ENCODE results near the gene GPC6.
"Not testable (repeated sequence)": the region's sequence is repeated elsewhere in the genome, so short reads cannot be mapped to it uniquely, and the experiment has no call there.

The GPC6 gene

GRCh38 chr13:93226623-93227279, at the start of gene GPC6:
TSS of gene GPC6 (plus strand) at chr13:93226807.
- H3K27ac ChIP-seq (ENCODE audit: low read length) = no peak within 1 kb of the TSS
- no peak for DNase-seq (ENCODE audit: low read depth, low spot score)

GRCh38 chr13:93180356-93180969, 46.1 kb upstream of the GPC6 start:
- WGBS (ENCODE audit: insufficient coverage, insufficient read length) = no CpG with 5 or more reads among the region's 2 CpGs
- DNase-seq (ENCODE audit: low read depth, low spot score) = no peak
- H3K27me3 ChIP-seq (ENCODE audit: control insufficient read depth, insufficient read depth, low read length) = no peaks in the 10 kb centered on the region
- no peak overlapping the region for H3K27ac ChIP-seq (ENCODE audit: low read length)
- no peaks in the 10 kb centered on the region for H3K9me3 ChIP-seq (ENCODE audit: control insufficient read depth, insufficient read depth, low read length)
- H3K36me3 ChIP-seq (ENCODE audit: control insufficient read depth, insufficient read depth, low read length) = no peaks in the 10 kb centered on the region
- no peaks in the 10 kb centered on the region for H3K4me1 ChIP-seq (ENCODE audit: control insufficient read depth, insufficient read depth, low read length)
- H3K4me3 ChIP-seq (ENCODE audit: low read length) = no peak overlapping the region

More at GRCh38 chr13:93226623-93227279, at the start of gene GPC6:
- H3K36me3 ChIP-seq (ENCODE audit: control insufficient read depth, insufficient read depth, low read length) = no peaks in the 10 kb centered on the region
- WGBS (ENCODE audit: insufficient coverage, insufficient read length) = no CpG with 5 or more reads among the region's 31 CpGs
- H3K4me1 ChIP-seq (ENCODE audit: control insufficient read depth, insufficient read depth, low read length) = peaks cover 3% of the 10 kb centered on the region; the same call in 1 of the 2 replicates
- H3K4me3 ChIP-seq (ENCODE audit: low read length) = peak within 1 kb of the TSS; percentile 62
- H3K27me3 ChIP-seq (ENCODE audit: control insufficient read depth, insufficient read depth, low read length) = no peaks in the 10 kb centered on the region
- no peaks in the 10 kb centered on the region for H3K9me3 ChIP-seq (ENCODE audit: control insufficient read depth, insufficient read depth, low read length)

GRCh38 chr13:93182406-93182805, 44.2 kb upstream of the GPC6 start:
- Histone ChIP-seq H3K36me3 (ENCODE audit: control insufficient read depth, insufficient read depth, low read length) (no peaks in the 10 kb centered on the region), H3K27ac (ENCODE audit: low read length) (no peak overlapping the region), H3K4me1 (ENCODE audit: control insufficient read depth, insufficient read depth, low read length) (no peaks in the 10 kb centered on the region), H3K27me3 (ENCODE audit: control insufficient read depth, insufficient read depth, low read length) (no peaks in the 10 kb centered on the region), H3K4me3 (ENCODE audit: low read length) (no peak overlapping the region), H3K9me3 (ENCODE audit: control insufficient read depth, insufficient read depth, low read length) (no peaks in the 10 kb centered on the region)
- no peak for DNase-seq (ENCODE audit: low read depth, low spot score)
- no CpG with 5 or more reads among the region's 3 CpGs for WGBS (ENCODE audit: insufficient coverage, insufficient read length)

GRCh38 chr13:93183302-93183701, 43.3 kb upstream of the GPC6 start:
- Histone ChIP-seq H3K27me3 (ENCODE audit: control insufficient read depth, insufficient read depth, low read length) (no peaks in the 10 kb centered on the region), H3K9me3 (ENCODE audit: control insufficient read depth, insufficient read depth, low read length) (no peaks in the 10 kb centered on the region), H3K4me1 (ENCODE audit: control insufficient read depth, insufficient read depth, low read length) (no peaks in the 10 kb centered on the region), H3K4me3 (ENCODE audit: low read length) (no peak overlapping the region), H3K27ac (ENCODE audit: low read length) (no peak overlapping the region), H3K36me3 (ENCODE audit: control insufficient read depth, insufficient read depth, low read length) (no peaks in the 10 kb centered on the region)
- no CpG with 5 or more reads among the region's 1 CpG for WGBS (ENCODE audit: insufficient coverage, insufficient read length)
- peak; percentile 27 for DNase-seq (ENCODE audit: low read depth, low spot score)

- H3K27me3 ChIP-seq (ENCODE audit: control insufficient read depth, insufficient read depth, low read length) = no peaks in the 10 kb centered on the region
- H3K4me1 ChIP-seq (ENCODE audit: control insufficient read depth, insufficient read depth, low read length) = no peaks in the 10 kb centered on the region
- no peak for DNase-seq (ENCODE audit: low read depth, low spot score)
- no peak overlapping the region for H3K27ac ChIP-seq (ENCODE audit: low read length)
- no peaks in the 10 kb centered on the region for H3K36me3 ChIP-seq (ENCODE audit: control insufficient read depth, insufficient read depth, low read length)
- H3K9me3 ChIP-seq (ENCODE audit: control insufficient read depth, insufficient read depth, low read length) = peaks cover 2% of the 10 kb centered on the region; the same call in 1 of the 2 replicates
- H3K4me3 ChIP-seq (ENCODE audit: low read length) = no peak overlapping the region
- no CpG with 5 or more reads among the region's 2 CpGs for WGBS (ENCODE audit: insufficient coverage, insufficient read length)
Observed at GRCh38 chr13:93190006-93190405, 36.6 kb upstream of the GPC6 start.

- Histone ChIP-seq H3K27ac (ENCODE audit: low read length) (no peak overlapping the region), H3K4me1 (ENCODE audit: control insufficient read depth, insufficient read depth, low read length) (no peaks in the 10 kb centered on the region), H3K27me3 (ENCODE audit: control insufficient read depth, insufficient read depth, low read length) (no peaks in the 10 kb centered on the region), H3K9me3 (ENCODE audit: control insufficient read depth, insufficient read depth, low read length) (peaks cover 2% of the 10 kb centered on the region; the same call in 1 of the 2 replicates), H3K36me3 (ENCODE audit: control insufficient read depth, insufficient read depth, low read length) (no peaks in the 10 kb centered on the region), H3K4me3 (ENCODE audit: low read length) (no peak overlapping the region)
- no CpG with 5 or more reads among the region's 4 CpGs for WGBS (ENCODE audit: insufficient coverage, insufficient read length)
- DNase-seq (ENCODE audit: low read depth, low spot score) = no peak
Observed at GRCh38 chr13:93193682-93194081, 32.9 kb upstream of the GPC6 start.

GRCh38 chr13:93199856-93200255, 26.8 kb upstream of the GPC6 start:
- H3K27me3 ChIP-seq (ENCODE audit: control insufficient read depth, insufficient read depth, low read length) = no peaks in the 10 kb centered on the region
- no peaks in the 10 kb centered on the region for H3K4me1 ChIP-seq (ENCODE audit: control insufficient read depth, insufficient read depth, low read length)
- DNase-seq (ENCODE audit: low read depth, low spot score) = no peak
- WGBS (ENCODE audit: insufficient coverage, insufficient read length) = no CpG with 5 or more reads among the region's 1 CpG
- peaks cover 2% of the 10 kb centered on the region; the same call in 1 of the 2 replicates for H3K9me3 ChIP-seq (ENCODE audit: control insufficient read depth, insufficient read depth, low read length)
- no peak overlapping the region for H3K27ac ChIP-seq (ENCODE audit: low read length)
- H3K36me3 ChIP-seq (ENCODE audit: control insufficient read depth, insufficient read depth, low read length) = no peaks in the 10 kb centered on the region
- no peak overlapping the region for H3K4me3 ChIP-seq (ENCODE audit: low read length)

- H3K4me3 ChIP-seq (ENCODE audit: low read length) = no peak overlapping the region
- H3K9me3 ChIP-seq (ENCODE audit: control insufficient read depth, insufficient read depth, low read length) = no peaks in the 10 kb centered on the region
Observed at GRCh38 chr13:93200626-93201025, 26.0 kb upstream of the GPC6 start.

GRCh38 chr13:93201992-93202558, 24.5 kb upstream of the GPC6 start:
- Histone ChIP-seq H3K9me3 (ENCODE audit: control insufficient read depth, insufficient read depth, low read length) (no peaks in the 10 kb centered on the region), H3K4me1 (ENCODE audit: control insufficient read depth, insufficient read depth, low read length) (no peaks in the 10 kb centered on the region), H3K27me3 (ENCODE audit: control insufficient read depth, insufficient read depth, low read length) (no peaks in the 10 kb centered on the region), H3K4me3 (ENCODE audit: low read length) (no peak overlapping the region), H3K27ac (ENCODE audit: low read length) (no peak overlapping the region), H3K36me3 (ENCODE audit: control insufficient read depth, insufficient read depth, low read length) (no peaks in the 10 kb centered on the region)
- no peak for DNase-seq (ENCODE audit: low read depth, low spot score)
- no CpG with 5 or more reads among the region's 1 CpG for WGBS (ENCODE audit: insufficient coverage, insufficient read length)

More at GRCh38 chr13:93200626-93201025, 26.0 kb upstream of the GPC6 start:
- DNase-seq (ENCODE audit: low read depth, low spot score) = no peak
- Histone ChIP-seq H3K27ac (ENCODE audit: low read length) (no peak overlapping the region), H3K36me3 (ENCODE audit: control insufficient read depth, insufficient read depth, low read length) (no peaks in the 10 kb centered on the region), H3K27me3 (ENCODE audit: control insufficient read depth, insufficient read depth, low read length) (no peaks in the 10 kb centered on the region), H3K4me1 (ENCODE audit: control insufficient read depth, insufficient read depth, low read length) (no peaks in the 10 kb centered on the region)

- H3K36me3 ChIP-seq (ENCODE audit: control insufficient read depth, insufficient read depth, low read length); H3K27me3 ChIP-seq (ENCODE audit: control insufficient read depth, insufficient read depth, low read length); H3K4me1 ChIP-seq (ENCODE audit: control insufficient read depth, insufficient read depth, low read length); H3K9me3 ChIP-seq (ENCODE audit: control insufficient read depth, insufficient read depth, low read length); DNase-seq (ENCODE audit: low read depth, low spot score); H3K4me3 ChIP-seq (ENCODE audit: low read length); H3K27ac ChIP-seq (ENCODE audit: low read length): not testable (repeated sequence)
- no CpG with 5 or more reads among the region's 24 CpGs for WGBS (ENCODE audit: insufficient coverage, insufficient read length)
Observed at GRCh38 chr13:93206778-93207392, 19.7 kb upstream of the GPC6 start.

Measured in iPS DF 6.9 (cell line).